ENCODE measurements around the gene IREB2. TPM values are rescaled to one million over a fixed set of nuclear protein-coding genes. Genes with fewer than 3 reads are reported as not detected.
"Not testable (repeated sequence)": the region's sequence is repeated elsewhere in the genome, so short reads cannot be mapped to it uniquely, and the experiment has no call there.

Gene IREB2
- total and polyA plus RNA-seq, 9 donors: 15.2 to 54.5 (median 44.8) TPM

- Histone ChIP-seq H3K9me3 (no peaks in the 10 kb centered on the region), H3K36me3 (no peaks in the 10 kb centered on the region), H3K27ac (peak within 1 kb of the TSS; percentile 5 to 77), H3K27me3 (no peaks in the 10 kb centered on the region), H3K4me3 (peak within 1 kb of the TSS; percentile 71), H3K4me1 (ENCODE audit: insufficient read depth) (no peaks in the 10 kb centered on the region)
- TF ChIP-seq EP300 (IDR thresholded peaks at IDR 0.05) (no peak), CTCF (IDR thresholded peaks at IDR 0.05) (peak in 2 of 3 donors; percentile 20 to 26)
- 0 to 1% (median 0%) methylated on average over 50 to 63 of the region's 63 CpGs for WGBS, 3 donors
- peak; percentile 88 to 93 (median 89) for DNase-seq
- intact Hi-C loops (cut with DNase I): no loop called here
Observed at GRCh38 chr15:78506971-78507830, 69.2 kb downstream of the IREB2 start, which contains the start of gene HYKK. Gene HYKK (plus strand): TSS chr15:78507577. CDS start chr15:78513089, 5,512 bp downstream.

- Histone ChIP-seq H3K27me3 (no peaks in the 10 kb centered on the region), H3K36me3 (no peaks in the 10 kb centered on the region), H3K27ac (peak overlapping the region in 1 of 2 donors; percentile 68), H3K4me3 (peak overlapping the region; percentile 71), H3K9me3 (no peaks in the 10 kb centered on the region), H3K4me1 (ENCODE audit: insufficient read depth) (no peaks in the 10 kb centered on the region)
- 1% methylated on average over 13 of the region's 13 CpGs for WGBS, 3 donors
- intact Hi-C loops (cut with DNase I): no loop called here
- DNase-seq: no peak
- TF ChIP-seq EP300 (IDR thresholded peaks at IDR 0.05) (no peak), POLR2A (IDR thresholded peaks at IDR 0.05) (no peak), CTCF (IDR thresholded peaks at IDR 0.05) (no peak)
Observed at GRCh38 chr15:78507831-78508160, 69.8 kb downstream of the IREB2 start.

- no peak for DNase-seq
- H3K4me1 ChIP-seq (ENCODE audit: insufficient read depth): no peaks in the 10 kb centered on the region
- intact Hi-C loops (cut with DNase I): no loop called here
- no peak overlapping the region for H3K4me3 ChIP-seq
- H3K36me3 ChIP-seq: no peaks in the 10 kb centered on the region
- no peaks in the 10 kb centered on the region for H3K9me3 ChIP-seq
- 49 to 54% (median 52%) methylated on average over 6 of the region's 6 CpGs for WGBS, 3 donors
- H3K27ac ChIP-seq: no peak overlapping the region
- H3K27me3 ChIP-seq: no peaks in the 10 kb centered on the region
- TF ChIP-seq CTCF (IDR thresholded peaks at IDR 0.05): no peak
- TF ChIP-seq EP300 (IDR thresholded peaks at IDR 0.05): no peak
- TF ChIP-seq POLR2A (IDR thresholded peaks at IDR 0.05): no peak
Observed at GRCh38 chr15:78508272-78508671, 70.3 kb downstream of the IREB2 start.

GRCh38 chr15:78509726-78510312 lies 71.8 kb downstream of the IREB2 start:
- 79 to 85% (median 79%) methylated on average over 6 of the region's 6 CpGs for WGBS, 3 donors
- Histone ChIP-seq H3K27ac (no peak overlapping the region), H3K9me3 (no peaks in the 10 kb centered on the region), H3K36me3 (no peaks in the 10 kb centered on the region), H3K27me3 (no peaks in the 10 kb centered on the region), H3K4me1 (ENCODE audit: insufficient read depth) (no peaks in the 10 kb centered on the region), H3K4me3 (no peak overlapping the region)
- no peak for TF ChIP-seq CTCF (IDR thresholded peaks at IDR 0.05)
- TF ChIP-seq POLR2A (IDR thresholded peaks at IDR 0.05): no peak
- no peak for TF ChIP-seq EP300 (IDR thresholded peaks at IDR 0.05)
- intact Hi-C loops (cut with DNase I): no loop called here
- DNase-seq: no peak

GRCh38 chr15:78520035-78520434 lies 82.0 kb downstream of the IREB2 start:
- WGBS, 3 donors: 95 to 100% (median 96%) methylated on average over 2 to 3 of the region's 3 CpGs

More at GRCh38 chr15:78520035-78520434, 82.0 kb downstream of the IREB2 start:
- H3K9me3 ChIP-seq; H3K4me3 ChIP-seq; intact Hi-C loops (cut with DNase I); H3K27ac ChIP-seq; H3K4me1 ChIP-seq (ENCODE audit: insufficient read depth); H3K36me3 ChIP-seq; H3K27me3 ChIP-seq; DNase-seq: not testable (repeated sequence)

Measured in ovary (tissue), 9 donors.